Activated T-helper 17 cell treated with anti-CD3 and anti-CD28 coated beads, Interleukin-2, amount 50 U/mL, for 72 hours (primary cell): ENCODE data around the gene AHDC1. TPM values are rescaled to one million over a fixed set of nuclear protein-coding genes. Genes with fewer than 3 reads are reported as not detected.

ENCODE experiments used
- ATAC-seq: fragments of 150-1000 bp; cut with Tn5 transposase; replicated peaks from 2 replicates; pipeline ENCODE4 v1.10.0; 2021; ENCODE audit warnings: mild to moderate bottlenecking, moderate library complexity
- H3K27ac Mint-ChIP-seq: one replicate; pipeline ENCODE4 v1.8.0; 2022; ENCODE audit warnings: mixed read lengths
- H3K27me3 Mint-ChIP-seq: one replicate; pipeline ENCODE4 v1.8.0; 2022; ENCODE audit warnings: mixed read lengths
- H3K36me3 Mint-ChIP-seq: one replicate; pipeline ENCODE4 v1.8.0; 2022; ENCODE audit warnings: low read depth, mild to moderate bottlenecking, mixed read lengths
- H3K4me1 Mint-ChIP-seq: one replicate; pipeline ENCODE4 v1.8.0; 2022; ENCODE audit warnings: mixed read lengths
- H3K4me3 Mint-ChIP-seq: one replicate; pipeline ENCODE4 v1.8.0; 2022; ENCODE audit warnings: mild to moderate bottlenecking, mixed read lengths
- H3K9me3 Mint-ChIP-seq: one replicate; pipeline ENCODE4 v1.8.0; 2022; ENCODE audit warnings: mixed read lengths
- total RNA-seq, 2 donors: library from RNA; stranded (reverse); gene quantifications; one replicate each; pipeline ENCODE4 v1.2.3, GENCODE V29; 2022

Gene AHDC1
- total RNA-seq, 2 donors from 2014 or later: 13.3 to 22.3 TPM

DNA sequence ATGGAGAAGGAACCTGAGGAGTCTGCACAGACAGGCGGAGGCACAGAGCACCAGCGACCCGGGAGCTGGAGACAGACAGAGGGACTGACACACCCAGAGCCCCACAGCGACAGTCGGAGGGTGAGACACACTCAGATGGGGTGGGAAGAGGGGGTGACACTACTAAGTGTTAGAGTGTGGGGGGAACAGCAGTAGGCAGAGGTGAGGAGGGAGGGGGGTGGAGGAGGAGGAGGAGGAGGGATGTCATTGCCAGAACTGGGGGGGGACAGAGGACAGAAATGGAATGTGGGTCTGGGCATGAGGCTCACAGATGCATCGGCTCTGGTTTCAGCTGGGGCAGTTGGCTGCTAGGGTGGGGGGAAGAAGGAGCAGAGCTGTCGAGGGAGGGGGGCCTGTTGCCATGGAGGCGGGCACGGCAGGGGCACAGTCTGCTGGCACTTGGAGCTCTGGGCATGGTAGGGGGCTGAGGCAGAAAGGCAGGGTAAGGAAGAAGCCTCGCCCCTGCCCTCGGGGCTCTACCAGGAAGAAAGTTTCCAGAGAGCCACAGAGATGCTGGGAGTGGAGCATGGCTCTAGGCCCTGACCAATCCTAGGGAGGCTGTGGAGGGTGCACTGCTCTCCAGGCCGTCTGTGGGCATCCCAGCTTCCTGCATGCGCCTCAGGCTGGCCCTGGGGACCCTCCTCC is 37.3 kb downstream of the AHDC1 start:
- no peak for ATAC-seq
- Mint-ChIP-seq H3K4me1 (peaks cover 19% of the 10 kb centered on the region), H3K27me3 (no peaks in the 10 kb centered on the region), H3K4me3 (no peak overlapping the region), H3K27ac (peak overlapping the region; percentile 20), H3K9me3 (no peaks in the 10 kb centered on the region), H3K36me3 (no peaks in the 10 kb centered on the region)

GRCh38 chr1:27564710-27565649 is 39.0 kb downstream of the AHDC1 start:
- H3K4me3 Mint-ChIP-seq: no peak overlapping the region
- H3K27ac Mint-ChIP-seq: no peak overlapping the region
- peaks cover 22% of the 10 kb centered on the region for H3K4me1 Mint-ChIP-seq

GRCh38 chr1:27563591-27564471 is 40.1 kb downstream of the AHDC1 start:
- H3K4me1 Mint-ChIP-seq: peaks cover 20% of the 10 kb centered on the region
- H3K27me3 Mint-ChIP-seq: no peaks in the 10 kb centered on the region
- no peak overlapping the region for H3K4me3 Mint-ChIP-seq
- no peaks in the 10 kb centered on the region for H3K36me3 Mint-ChIP-seq
- no peaks in the 10 kb centered on the region for H3K9me3 Mint-ChIP-seq
- no peak overlapping the region for H3K27ac Mint-ChIP-seq
- ATAC-seq: no peak

More at GRCh38 chr1:27564710-27565649, 39.0 kb downstream of the AHDC1 start:
- H3K36me3 Mint-ChIP-seq: no peaks in the 10 kb centered on the region
- ATAC-seq: no peak
- H3K9me3 Mint-ChIP-seq: no peaks in the 10 kb centered on the region
- H3K27me3 Mint-ChIP-seq: no peaks in the 10 kb centered on the region

GRCh38 chr1:27563341-27563590 is 40.7 kb downstream of the AHDC1 start:
- Mint-ChIP-seq H3K27ac (no peak overlapping the region), H3K4me3 (no peak overlapping the region), H3K36me3 (no peaks in the 10 kb centered on the region), H3K9me3 (no peaks in the 10 kb centered on the region), H3K27me3 (no peaks in the 10 kb centered on the region), H3K4me1 (peaks cover 19% of the 10 kb centered on the region)
- ATAC-seq: no peak

DNA sequence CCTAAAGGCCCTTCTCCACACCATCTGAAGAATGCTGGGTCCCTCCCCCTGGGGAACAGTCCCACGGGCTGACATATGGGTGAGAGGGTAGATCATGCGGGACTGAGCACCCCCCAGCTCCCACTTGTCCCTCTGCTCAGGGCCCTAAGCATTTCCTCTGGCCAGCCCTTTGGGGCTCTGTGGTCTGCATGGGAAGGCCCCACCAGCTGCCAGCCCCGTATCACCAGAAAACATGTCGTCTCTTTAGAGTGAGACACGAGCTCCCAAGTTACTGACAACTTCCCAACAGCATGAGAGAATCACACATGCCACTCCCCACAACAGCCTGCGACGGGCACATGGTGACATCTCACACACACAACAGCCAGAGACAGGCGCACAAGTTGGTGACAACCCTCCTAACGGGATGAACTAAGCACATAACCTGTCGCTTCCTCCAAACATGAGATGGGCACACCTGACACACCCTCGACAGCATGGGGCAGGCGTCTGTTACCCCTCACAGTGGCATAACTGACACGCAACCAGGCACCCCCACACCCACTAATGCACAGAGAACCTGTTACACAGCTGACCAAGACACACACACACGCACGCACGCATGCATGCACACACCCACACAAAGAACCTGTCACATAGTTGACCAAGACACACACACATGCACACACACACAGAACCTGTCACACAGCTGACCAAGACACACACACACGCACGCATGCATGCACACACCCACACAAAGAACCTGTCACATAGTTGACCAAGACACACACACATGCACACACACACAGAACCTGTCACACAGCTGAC is 41.2 kb downstream of the AHDC1 start:
- Mint-ChIP-seq H3K4me3 (no peak overlapping the region), H3K36me3 (no peaks in the 10 kb centered on the region), H3K27me3 (no peaks in the 10 kb centered on the region), H3K4me1 (peaks cover 14% of the 10 kb centered on the region), H3K9me3 (no peaks in the 10 kb centered on the region), H3K27ac (no peak overlapping the region)
- no peak for ATAC-seq

GRCh38 chr1:27562021-27562420 is 41.9 kb downstream of the AHDC1 start:
- Mint-ChIP-seq H3K36me3 (no peaks in the 10 kb centered on the region), H3K27me3 (no peaks in the 10 kb centered on the region), H3K4me1 (peaks cover 14% of the 10 kb centered on the region), H3K27ac (peak overlapping the region; percentile 21), H3K4me3 (no peak overlapping the region), H3K9me3 (no peaks in the 10 kb centered on the region)
- ATAC-seq: no peak

DNA sequence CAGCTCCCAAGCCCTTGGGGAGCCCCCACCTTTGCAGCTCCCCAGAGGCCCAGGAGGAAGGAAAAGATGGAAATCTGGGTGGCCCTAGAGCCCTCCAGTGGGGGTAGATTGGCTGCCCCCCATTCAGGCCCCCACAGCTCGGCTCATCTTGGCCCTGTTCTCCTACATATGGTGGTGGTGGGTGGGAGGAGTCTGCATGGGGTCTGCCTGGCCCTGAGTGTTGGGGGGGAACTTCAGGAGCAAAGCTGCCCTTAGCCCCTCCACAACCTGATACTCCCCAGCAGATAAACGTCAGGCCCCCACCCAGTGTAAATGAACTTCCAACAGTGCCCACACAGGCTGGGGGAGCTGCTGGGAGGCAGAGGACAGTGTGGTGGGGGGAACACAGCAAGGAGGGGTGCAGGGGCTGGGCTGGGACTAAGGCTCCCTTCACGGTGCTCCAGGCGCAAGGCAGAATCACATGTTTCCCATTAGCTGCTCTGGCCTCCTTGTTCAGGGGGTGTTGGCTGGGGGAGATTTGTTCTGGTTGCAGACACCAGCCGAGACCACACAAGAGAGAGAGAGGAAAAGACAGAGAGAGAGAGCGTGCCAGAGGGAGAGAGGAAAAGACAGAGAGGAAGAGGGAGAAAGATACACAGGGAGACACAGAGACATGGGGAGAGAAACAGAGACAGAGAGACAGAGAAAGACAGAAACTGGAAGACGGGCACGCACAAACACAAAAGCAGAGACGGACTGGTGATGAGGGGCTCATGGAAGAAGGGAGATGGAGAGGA is 42.6 kb downstream of the AHDC1 start:
- no peaks in the 10 kb centered on the region for H3K27me3 Mint-ChIP-seq
- H3K36me3 Mint-ChIP-seq: no peaks in the 10 kb centered on the region
- no peak overlapping the region for H3K4me3 Mint-ChIP-seq
- ATAC-seq: no peak
- peak overlapping the region; percentile 21 for H3K27ac Mint-ChIP-seq
- no peaks in the 10 kb centered on the region for H3K9me3 Mint-ChIP-seq
- H3K4me1 Mint-ChIP-seq: peaks cover 21% of the 10 kb centered on the region

DNA sequence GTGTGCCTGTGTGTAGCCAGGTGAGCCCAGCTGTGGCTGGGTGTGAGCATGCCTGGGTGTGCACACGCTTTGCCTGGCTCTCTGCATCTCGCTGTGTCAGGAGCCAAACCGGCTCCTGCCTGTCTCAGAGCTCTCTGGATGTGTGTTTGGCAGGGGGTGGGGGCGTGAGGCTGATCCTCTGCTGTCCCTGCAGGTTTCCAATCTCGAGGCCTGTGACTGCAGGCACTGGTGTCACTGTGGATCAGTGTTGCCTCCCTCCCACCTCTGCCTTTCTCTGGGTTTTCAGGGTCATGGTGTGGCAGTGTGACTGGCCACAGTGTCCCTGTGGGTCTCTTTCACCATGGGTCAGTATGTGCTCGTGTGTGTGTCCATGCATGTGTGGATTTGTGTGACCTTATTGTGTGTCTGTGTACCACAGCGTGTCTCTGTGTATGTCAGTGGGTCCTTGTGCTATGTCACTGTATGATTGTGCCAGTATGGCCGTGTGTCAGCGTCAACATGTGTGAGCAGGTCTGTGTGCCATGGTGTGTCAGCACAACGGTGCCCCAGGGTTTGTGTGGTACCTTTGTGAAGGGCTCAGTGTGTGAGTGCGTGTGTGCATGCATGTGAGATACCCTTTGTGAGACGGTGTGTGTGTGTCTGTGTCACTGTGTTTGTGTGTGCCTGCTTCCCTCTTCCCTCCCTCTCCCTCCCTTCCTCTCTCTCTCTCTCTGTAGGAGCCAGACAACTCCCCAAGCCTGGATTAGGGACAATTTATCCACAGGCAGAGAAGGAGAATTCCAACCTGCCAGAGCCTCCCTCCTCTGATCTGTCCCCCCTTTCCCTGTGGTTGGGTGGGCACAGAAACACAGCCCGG is 43.4 kb downstream of the AHDC1 start:
- Mint-ChIP-seq H3K4me3 (no peak overlapping the region), H3K4me1 (peaks cover 25% of the 10 kb centered on the region), H3K9me3 (no peaks in the 10 kb centered on the region), H3K27me3 (no peaks in the 10 kb centered on the region), H3K27ac (peak overlapping the region; percentile 18), H3K36me3 (no peaks in the 10 kb centered on the region)
- ATAC-seq: no peak

DNA sequence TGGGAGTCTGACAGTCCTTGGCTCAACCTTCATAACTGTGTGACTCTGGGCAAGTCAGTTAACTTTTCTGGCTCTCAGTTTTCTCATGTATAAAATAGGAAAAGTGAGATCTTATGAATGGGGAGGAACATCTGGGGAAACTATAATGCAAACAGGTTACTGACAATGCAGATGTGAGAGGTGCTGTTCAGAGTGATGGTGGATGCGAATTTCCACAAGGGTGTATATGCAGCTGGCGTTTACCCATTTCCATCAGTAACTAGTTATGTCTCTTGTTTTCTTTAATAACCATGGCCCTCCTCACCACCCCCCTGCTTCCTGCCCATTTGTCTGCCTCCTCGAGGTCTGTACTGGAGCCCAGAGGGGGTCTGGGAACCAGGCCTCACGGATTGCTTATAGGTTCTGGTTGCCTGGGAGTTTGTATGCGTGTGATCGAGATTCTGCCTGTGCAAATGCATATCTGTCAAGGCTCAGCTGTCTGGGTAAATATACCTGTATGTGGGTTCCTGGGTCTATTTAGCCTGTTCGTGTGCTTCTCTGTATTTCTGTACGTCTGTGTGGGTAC is 44.4 kb downstream of the AHDC1 start:
- Mint-ChIP-seq H3K27ac (no peak overlapping the region), H3K36me3 (no peaks in the 10 kb centered on the region), H3K9me3 (no peaks in the 10 kb centered on the region), H3K4me1 (peaks cover 25% of the 10 kb centered on the region), H3K27me3 (no peaks in the 10 kb centered on the region), H3K4me3 (no peak overlapping the region)
- no peak for ATAC-seq

DNA sequence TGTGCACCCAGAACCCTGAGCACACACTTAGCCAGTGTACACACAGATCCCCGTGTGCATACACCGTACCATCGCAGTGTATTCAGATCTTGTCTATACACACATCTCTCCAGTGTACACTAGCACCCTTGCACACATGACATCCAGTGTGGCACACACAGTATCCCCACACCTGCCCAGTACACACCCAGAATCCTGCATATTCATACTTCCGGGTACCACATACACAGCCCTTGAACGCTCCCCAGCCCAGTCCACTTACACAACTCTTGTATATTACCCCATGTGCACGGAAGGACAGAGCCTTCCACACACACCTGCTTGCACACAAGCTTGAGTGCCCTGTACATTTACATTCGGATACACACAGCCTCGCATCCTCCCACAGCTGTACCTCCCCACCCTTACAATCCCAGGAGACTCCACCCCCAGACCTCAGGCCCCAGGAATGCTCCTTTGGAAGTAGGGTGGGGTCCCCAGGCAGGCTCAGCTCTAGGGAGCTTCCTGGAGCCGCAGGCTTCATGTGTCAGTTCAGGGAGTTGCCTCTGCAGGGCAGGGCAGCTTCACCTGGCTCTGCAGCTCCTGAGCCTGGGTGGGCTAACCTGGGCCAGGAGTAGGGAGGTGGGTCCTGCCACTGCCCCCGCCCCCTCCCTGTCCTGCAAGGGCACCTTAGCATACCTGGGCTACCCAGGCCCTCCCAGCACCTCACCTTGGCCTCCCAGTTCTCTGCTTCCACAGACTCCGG is 46.2 kb downstream of the AHDC1 start:
- Mint-ChIP-seq H3K9me3 (no peaks in the 10 kb centered on the region), H3K27ac (peak overlapping the region; percentile 1), H3K4me1 (peaks cover 23% of the 10 kb centered on the region), H3K27me3 (no peaks in the 10 kb centered on the region), H3K4me3 (no peak overlapping the region), H3K36me3 (no peaks in the 10 kb centered on the region)
- ATAC-seq: no peak

GRCh38 chr1:27556781-27557595 is 47.0 kb downstream of the AHDC1 start:
- peak; percentile 73 for ATAC-seq
- H3K27me3 Mint-ChIP-seq: no peaks in the 10 kb centered on the region
- H3K9me3 Mint-ChIP-seq: no peaks in the 10 kb centered on the region
- peak overlapping the region; percentile 63 for H3K4me3 Mint-ChIP-seq
- peaks cover 19% of the 10 kb centered on the region for H3K4me1 Mint-ChIP-seq
- H3K27ac Mint-ChIP-seq: peak overlapping the region; percentile 89
- H3K36me3 Mint-ChIP-seq: no peaks in the 10 kb centered on the region
